ENCODE measurements around the gene SMCR8. TPM values are rescaled to one million over a fixed set of nuclear protein-coding genes. Genes with fewer than 3 reads are reported as not detected.

SMCR8 gene, protein sequence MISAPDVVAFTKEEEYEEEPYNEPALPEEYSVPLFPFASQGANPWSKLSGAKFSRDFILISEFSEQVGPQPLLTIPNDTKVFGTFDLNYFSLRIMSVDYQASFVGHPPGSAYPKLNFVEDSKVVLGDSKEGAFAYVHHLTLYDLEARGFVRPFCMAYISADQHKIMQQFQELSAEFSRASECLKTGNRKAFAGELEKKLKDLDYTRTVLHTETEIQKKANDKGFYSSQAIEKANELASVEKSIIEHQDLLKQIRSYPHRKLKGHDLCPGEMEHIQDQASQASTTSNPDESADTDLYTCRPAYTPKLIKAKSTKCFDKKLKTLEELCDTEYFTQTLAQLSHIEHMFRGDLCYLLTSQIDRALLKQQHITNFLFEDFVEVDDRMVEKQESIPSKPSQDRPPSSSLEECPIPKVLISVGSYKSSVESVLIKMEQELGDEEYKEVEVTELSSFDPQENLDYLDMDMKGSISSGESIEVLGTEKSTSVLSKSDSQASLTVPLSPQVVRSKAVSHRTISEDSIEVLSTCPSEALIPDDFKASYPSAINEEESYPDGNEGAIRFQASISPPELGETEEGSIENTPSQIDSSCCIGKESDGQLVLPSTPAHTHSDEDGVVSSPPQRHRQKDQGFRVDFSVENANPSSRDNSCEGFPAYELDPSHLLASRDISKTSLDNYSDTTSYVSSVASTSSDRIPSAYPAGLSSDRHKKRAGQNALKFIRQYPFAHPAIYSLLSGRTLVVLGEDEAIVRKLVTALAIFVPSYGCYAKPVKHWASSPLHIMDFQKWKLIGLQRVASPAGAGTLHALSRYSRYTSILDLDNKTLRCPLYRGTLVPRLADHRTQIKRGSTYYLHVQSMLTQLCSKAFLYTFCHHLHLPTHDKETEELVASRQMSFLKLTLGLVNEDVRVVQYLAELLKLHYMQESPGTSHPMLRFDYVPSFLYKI
- 16.5 TPM for polyA plus RNA-seq (2013, experiment 1 of 4)
- polyA plus RNA-seq (2013, experiment 2 of 4) = 20.3 TPM
- polyA plus RNA-seq (2013, experiment 3 of 4) = 13.1 TPM
- 14.1 TPM for polyA plus RNA-seq (2013, experiment 4 of 4)

DNA sequence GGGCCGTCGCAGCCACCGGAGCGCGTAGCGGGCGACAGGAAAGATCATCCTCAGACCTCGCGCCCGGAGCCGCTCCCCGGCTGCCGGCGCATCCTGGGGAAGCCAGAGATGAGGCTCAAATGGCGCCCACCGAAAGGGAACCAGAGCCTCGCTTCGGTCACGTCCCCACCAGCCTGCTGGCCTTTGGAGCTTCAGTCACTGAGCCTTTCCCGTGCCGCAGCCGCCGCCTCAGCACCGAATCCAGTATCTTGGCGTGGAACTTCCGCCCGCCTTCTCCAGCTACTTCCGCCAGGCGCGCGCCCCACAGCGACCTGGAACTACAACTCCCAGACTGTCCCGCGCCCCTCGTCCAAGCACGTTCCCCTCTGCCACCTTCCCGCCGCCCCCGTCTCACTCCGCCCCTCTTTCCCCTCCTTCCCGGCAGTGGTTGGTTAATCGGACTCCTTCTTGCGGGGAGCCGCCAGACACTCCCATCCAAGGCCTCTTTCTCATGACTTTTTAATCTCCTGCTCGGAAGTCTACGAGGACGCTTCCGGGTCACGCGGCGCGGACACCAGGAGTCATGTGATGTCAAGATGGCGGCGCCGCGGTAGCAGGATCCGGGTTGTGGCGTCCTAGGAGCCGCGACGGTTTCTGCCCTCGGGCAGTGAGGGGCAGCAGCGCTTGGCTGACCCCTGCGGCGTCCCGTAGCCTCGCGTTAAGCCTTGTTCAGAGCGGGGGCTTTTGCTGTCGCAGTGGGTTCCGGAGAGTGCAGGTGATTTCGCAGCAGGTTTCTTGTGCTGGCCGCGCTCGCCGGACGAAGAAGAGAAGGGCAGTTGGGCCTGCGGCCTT, at the start of gene SMCR8, which contains the start of gene TOP3A:
TSS of gene SMCR8 (plus strand) at position 563 of the 831 bp plus-strand sequence. CDS start 497 bp downstream, outside the sequence.
TSS of gene TOP3A (minus strand) at position 264 of the 831 bp plus-strand sequence. CDS start at position 48, 216 bp downstream.
- WGBS, 2 experiments = 0% methylated on average over 78 of the region's 78 CpGs
- H3K27ac ChIP-seq (ENCODE audit: insufficient read depth, low read depth, low read length, poor library complexity, severe bottlenecking) = peak within 1 kb of the TSS; percentile 79
- peaks cover 23% of the 10 kb centered on the region for H3K4me1 ChIP-seq (ENCODE audit: control insufficient read depth, insufficient read depth, low read length)
- H3K4me3 ChIP-seq (ENCODE audit: insufficient read depth, low read depth, low read length) = peak within 1 kb of the TSS; percentile 95
- H3K36me3 ChIP-seq (ENCODE audit: control insufficient read depth, insufficient read depth, low read length) = peaks cover 18% of the 10 kb centered on the region
- no peaks in the 10 kb centered on the region for H3K27me3 ChIP-seq (ENCODE audit: control insufficient read depth, insufficient read depth, low read length, poor library complexity, severe bottlenecking)
- no peaks in the 10 kb centered on the region for H3K9me3 ChIP-seq (ENCODE audit: control insufficient read depth, low read length)

DNA sequence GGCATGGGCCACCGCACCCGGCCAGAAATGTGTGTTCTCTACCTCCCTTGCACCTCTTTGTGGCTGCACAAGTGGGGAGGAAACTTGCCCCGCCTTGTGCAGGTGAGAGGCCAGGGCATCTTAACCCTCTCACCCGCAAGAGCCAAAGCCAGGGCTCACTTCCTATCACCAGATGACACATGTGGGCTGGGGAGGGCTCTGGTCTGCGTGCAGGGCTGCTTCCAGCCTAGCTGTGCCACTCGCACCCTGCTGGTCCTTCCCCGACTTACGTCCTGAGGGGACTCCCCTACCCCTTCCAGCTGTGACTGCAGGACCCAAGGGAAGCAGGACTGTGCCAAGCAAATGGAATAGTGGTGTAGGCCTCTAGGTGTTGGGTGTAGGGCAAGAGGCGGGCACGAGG, 47.7 kb upstream of the SMCR8 start:
- Histone ChIP-seq H3K4me1 (ENCODE audit: control insufficient read depth, insufficient read depth, low read length) (no peaks in the 10 kb centered on the region), H3K4me3 (ENCODE audit: insufficient read depth, low read depth, low read length) (no peak overlapping the region), H3K27me3 (ENCODE audit: control insufficient read depth, insufficient read depth, low read length, poor library complexity, severe bottlenecking) (no peaks in the 10 kb centered on the region), H3K27ac (ENCODE audit: insufficient read depth, low read depth, low read length, poor library complexity, severe bottlenecking) (no peak overlapping the region), H3K36me3 (ENCODE audit: control insufficient read depth, insufficient read depth, low read length) (peaks cover 8% of the 10 kb centered on the region), H3K9me3 (ENCODE audit: control insufficient read depth, low read length) (no peaks in the 10 kb centered on the region)
- WGBS, 2 experiments = 84 to 85% methylated on average over 10 of the region's 10 CpGs

DNA sequence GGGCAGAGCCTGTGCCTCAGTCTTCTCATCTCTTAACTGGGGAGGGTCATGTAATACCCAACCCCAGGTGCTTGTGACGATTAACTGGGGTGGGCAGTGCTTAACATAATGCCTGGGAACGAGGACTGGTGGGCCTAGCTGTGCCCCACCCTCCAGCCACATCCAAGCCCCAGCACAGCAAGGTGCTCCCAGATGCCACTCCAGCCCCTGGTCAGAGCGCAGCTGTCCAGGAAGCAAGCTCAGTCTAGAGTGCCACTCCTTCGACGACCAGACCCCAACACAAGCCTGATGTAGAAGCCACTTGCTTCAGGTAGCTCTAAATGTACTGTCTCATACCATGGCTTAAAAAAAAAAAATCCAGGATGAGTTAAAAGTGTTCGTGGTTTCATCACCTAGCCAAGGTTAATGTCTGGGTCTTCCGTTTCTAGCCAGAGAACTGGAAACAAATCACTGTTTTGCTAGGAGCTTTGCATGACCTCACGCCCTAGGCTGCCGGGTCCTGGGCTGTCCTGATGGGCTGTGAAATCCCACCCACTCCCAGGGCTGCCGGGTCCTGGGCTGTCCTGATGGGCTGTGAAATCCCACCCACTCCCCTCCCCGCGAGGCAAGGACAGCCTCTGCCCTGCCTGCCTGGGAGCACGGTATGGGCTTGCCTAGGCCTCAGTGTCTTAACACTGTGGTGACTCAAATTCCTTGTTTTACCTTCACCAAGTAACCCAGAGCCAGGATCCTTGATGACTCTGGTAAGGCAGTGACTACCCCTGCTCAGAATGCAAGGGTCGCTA, 47.0 kb upstream of the SMCR8 start:
- 51 to 53% methylated on average over 14 of the region's 14 CpGs for WGBS, 2 experiments
- H3K4me1 ChIP-seq (ENCODE audit: control insufficient read depth, insufficient read depth, low read length) = no peaks in the 10 kb centered on the region
- H3K27me3 ChIP-seq (ENCODE audit: control insufficient read depth, insufficient read depth, low read length, poor library complexity, severe bottlenecking) = no peaks in the 10 kb centered on the region
- no peak overlapping the region for H3K4me3 ChIP-seq (ENCODE audit: insufficient read depth, low read depth, low read length)
- H3K36me3 ChIP-seq (ENCODE audit: control insufficient read depth, insufficient read depth, low read length) = peaks cover 5% of the 10 kb centered on the region
- H3K9me3 ChIP-seq (ENCODE audit: control insufficient read depth, low read length) = no peaks in the 10 kb centered on the region
- H3K27ac ChIP-seq (ENCODE audit: insufficient read depth, low read depth, low read length, poor library complexity, severe bottlenecking) = peak overlapping the region; percentile 2

DNA sequence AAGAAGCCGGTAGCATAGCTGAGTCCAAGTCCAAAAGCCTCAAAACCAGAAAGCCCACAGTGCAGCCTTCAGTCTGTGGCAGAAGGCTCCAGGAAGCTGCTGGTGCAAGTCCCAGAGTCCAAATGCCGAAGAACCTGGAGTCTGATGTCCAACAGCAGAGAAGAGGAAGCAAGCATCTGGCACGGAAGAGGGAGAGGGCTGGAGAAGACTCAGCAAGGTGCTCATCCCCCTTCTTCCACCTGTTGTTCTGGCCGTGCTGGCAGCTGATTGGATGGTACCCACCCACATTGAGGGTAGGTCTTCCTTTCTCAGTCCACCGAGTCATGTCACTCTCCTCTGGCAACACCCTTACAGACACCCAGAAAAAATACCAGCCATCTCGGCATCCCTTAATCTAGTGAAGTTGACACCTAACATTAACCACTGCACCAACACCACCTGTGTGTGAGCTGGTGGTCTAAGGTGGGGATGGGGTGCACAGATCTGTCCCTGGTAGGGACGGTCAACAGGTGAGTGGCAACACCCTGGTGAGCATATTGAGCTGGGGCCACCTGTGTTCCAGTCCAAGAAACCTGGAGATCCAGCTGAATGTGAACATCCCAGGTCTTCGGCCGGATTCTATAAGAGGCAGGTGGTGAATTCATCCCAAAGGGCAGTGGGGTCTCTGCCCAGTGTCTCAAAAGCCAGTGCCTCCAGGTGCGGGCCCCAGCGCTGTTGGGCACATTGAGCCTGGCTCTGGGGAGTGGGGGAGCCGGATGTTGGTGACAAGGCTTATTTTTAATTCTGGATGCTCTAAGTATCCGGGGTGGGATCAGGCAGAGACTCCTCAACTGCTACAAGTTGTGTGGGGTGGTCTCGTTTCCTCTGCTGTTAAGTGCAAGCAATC, 44.8 kb upstream of the SMCR8 start:
- 88 to 90% methylated on average over 14 of the region's 14 CpGs for WGBS, 2 experiments

DNA sequence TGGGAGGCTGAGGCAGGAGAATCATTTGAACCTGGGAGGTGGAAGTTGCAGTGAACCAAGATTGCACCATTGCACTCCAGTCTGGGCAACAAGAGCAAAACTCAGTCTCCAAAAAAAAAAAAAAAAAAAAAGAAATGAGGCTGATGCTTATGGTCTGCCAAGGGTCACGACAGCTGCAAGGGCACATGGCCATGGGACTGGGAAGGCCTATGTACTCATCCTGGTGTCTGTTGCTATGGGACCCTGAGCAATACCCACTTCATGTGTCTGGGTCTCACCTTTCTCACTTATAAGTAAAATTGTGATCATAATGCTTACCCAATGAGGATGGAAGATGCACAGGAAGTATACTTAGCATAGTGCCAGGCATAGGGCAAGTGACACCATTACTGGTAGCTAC, 38.0 kb upstream of the SMCR8 start:
- no peak overlapping the region for H3K27ac ChIP-seq (ENCODE audit: insufficient read depth, low read depth, low read length, poor library complexity, severe bottlenecking)
- no peak overlapping the region for H3K4me3 ChIP-seq (ENCODE audit: insufficient read depth, low read depth, low read length)
- no peaks in the 10 kb centered on the region for H3K4me1 ChIP-seq (ENCODE audit: control insufficient read depth, insufficient read depth, low read length)
- H3K27me3 ChIP-seq (ENCODE audit: control insufficient read depth, insufficient read depth, low read length, poor library complexity, severe bottlenecking) = no peaks in the 10 kb centered on the region
- 90 to 100% methylated on average over 1 of the region's 1 CpG for WGBS, 2 experiments
- peaks cover 58% of the 10 kb centered on the region for H3K36me3 ChIP-seq (ENCODE audit: control insufficient read depth, insufficient read depth, low read length)
- no peaks in the 10 kb centered on the region for H3K9me3 ChIP-seq (ENCODE audit: control insufficient read depth, low read length)

More for the DNA sequence above, 44.8 kb upstream of the SMCR8 start:
- no peaks in the 10 kb centered on the region for H3K4me1 ChIP-seq (ENCODE audit: control insufficient read depth, insufficient read depth, low read length)
- H3K9me3 ChIP-seq (ENCODE audit: control insufficient read depth, low read length) = no peaks in the 10 kb centered on the region
- no peak overlapping the region for H3K27ac ChIP-seq (ENCODE audit: insufficient read depth, low read depth, low read length, poor library complexity, severe bottlenecking)
- no peak overlapping the region for H3K4me3 ChIP-seq (ENCODE audit: insufficient read depth, low read depth, low read length)
- no peaks in the 10 kb centered on the region for H3K27me3 ChIP-seq (ENCODE audit: control insufficient read depth, insufficient read depth, low read length, poor library complexity, severe bottlenecking)
- H3K36me3 ChIP-seq (ENCODE audit: control insufficient read depth, insufficient read depth, low read length) = peaks cover 13% of the 10 kb centered on the region

DNA sequence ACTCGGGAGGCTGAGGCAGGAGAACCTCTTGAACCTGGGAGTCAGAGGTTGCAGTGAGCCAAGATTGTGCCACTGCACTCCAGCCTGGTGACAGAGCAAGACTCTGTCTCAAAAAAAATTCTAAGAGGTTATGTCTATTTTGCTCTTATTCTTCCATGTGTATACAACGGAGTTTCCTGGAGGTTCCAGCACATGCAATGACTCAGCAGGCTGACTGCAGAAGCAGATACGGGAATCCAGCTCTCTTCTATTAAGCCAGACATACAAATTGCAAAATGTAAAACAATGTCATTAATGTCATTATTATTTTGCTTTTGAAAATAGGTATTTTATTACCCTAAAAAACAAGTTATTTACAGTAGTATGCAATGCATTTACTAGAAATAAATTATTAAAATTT, 36.2 kb upstream of the SMCR8 start:
- peaks cover 66% of the 10 kb centered on the region for H3K36me3 ChIP-seq (ENCODE audit: control insufficient read depth, insufficient read depth, low read length)
- no peaks in the 10 kb centered on the region for H3K9me3 ChIP-seq (ENCODE audit: control insufficient read depth, low read length)
- no peak overlapping the region for H3K4me3 ChIP-seq (ENCODE audit: insufficient read depth, low read depth, low read length)
- H3K27ac ChIP-seq (ENCODE audit: insufficient read depth, low read depth, low read length, poor library complexity, severe bottlenecking) = no peak overlapping the region
- no peaks in the 10 kb centered on the region for H3K4me1 ChIP-seq (ENCODE audit: control insufficient read depth, insufficient read depth, low read length)
- WGBS, 2 experiments = 96 to 98% methylated on average over 2 to 3 of the region's 3 CpGs
- H3K27me3 ChIP-seq (ENCODE audit: control insufficient read depth, insufficient read depth, low read length, poor library complexity, severe bottlenecking) = no peaks in the 10 kb centered on the region

DNA sequence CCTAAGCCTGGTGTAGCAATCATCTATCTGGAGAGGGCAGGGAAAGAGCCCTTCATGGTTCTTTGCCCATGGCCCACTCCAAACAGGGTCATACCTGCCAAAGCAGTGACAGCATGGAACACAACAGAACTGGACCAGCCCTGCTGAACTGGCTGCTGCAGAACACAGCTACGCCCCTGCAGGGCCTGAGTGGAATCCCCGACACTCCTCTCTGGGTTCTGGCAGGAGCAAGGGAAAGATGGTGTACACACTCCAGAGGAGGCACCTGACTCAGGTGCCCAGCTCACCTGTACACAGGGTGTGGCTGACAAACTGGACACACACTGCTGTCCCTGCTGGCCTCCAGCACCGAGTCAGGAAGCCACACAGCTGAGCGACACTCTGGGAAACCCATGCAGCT, 34.8 kb upstream of the SMCR8 start:
- Histone ChIP-seq H3K27me3 (ENCODE audit: control insufficient read depth, insufficient read depth, low read length, poor library complexity, severe bottlenecking) (no peaks in the 10 kb centered on the region), H3K4me3 (ENCODE audit: insufficient read depth, low read depth, low read length) (no peak overlapping the region), H3K4me1 (ENCODE audit: control insufficient read depth, insufficient read depth, low read length) (no peaks in the 10 kb centered on the region), H3K27ac (ENCODE audit: insufficient read depth, low read depth, low read length, poor library complexity, severe bottlenecking) (no peak overlapping the region), H3K9me3 (ENCODE audit: control insufficient read depth, low read length) (no peaks in the 10 kb centered on the region), H3K36me3 (ENCODE audit: control insufficient read depth, insufficient read depth, low read length) (peaks cover 67% of the 10 kb centered on the region)
- WGBS, 2 experiments = 94 to 97% methylated on average over 4 of the region's 4 CpGs

DNA sequence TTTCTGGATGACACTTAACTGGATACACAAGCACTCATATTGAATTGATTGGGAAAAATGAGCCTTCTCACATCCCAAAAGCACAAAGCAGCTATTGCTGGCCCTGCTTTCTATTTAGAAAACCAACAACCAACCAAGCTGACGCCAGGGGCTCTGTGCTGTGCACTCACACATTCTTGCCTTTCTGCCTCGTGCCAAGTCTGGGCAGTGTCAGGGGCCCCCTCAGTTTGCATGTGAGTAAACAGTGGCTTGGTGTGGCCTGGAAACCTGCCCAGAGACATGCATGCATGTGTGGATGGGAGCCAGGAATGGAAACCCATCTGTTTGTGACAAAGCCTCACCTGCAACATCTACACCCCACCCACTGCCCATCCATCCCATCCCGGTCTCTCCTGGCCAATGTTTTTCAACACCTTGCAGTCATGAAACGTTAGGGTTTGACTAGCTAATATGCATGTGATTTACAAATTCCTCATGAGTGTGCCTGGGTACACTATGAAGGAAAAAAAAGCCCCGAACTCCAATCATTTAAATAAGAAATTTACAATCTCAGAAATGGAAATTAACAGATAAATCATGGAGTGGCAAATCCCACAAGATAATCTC, 34.2 kb upstream of the SMCR8 start:
- Histone ChIP-seq H3K4me3 (ENCODE audit: insufficient read depth, low read depth, low read length) (no peak overlapping the region), H3K36me3 (ENCODE audit: control insufficient read depth, insufficient read depth, low read length) (peaks cover 71% of the 10 kb centered on the region), H3K9me3 (ENCODE audit: control insufficient read depth, low read length) (no peaks in the 10 kb centered on the region), H3K27ac (ENCODE audit: insufficient read depth, low read depth, low read length, poor library complexity, severe bottlenecking) (no peak overlapping the region), H3K27me3 (ENCODE audit: control insufficient read depth, insufficient read depth, low read length, poor library complexity, severe bottlenecking) (no peaks in the 10 kb centered on the region), H3K4me1 (ENCODE audit: control insufficient read depth, insufficient read depth, low read length) (no peaks in the 10 kb centered on the region)
- 93% methylated on average over 4 to 5 of the region's 5 CpGs for WGBS, 2 experiments

Measured in ectodermal cell (in vitro differentiated cells).